Raji (cell line): ENCODE data around the gene CFAP91.

Source experiments
- POLR2A ChIP-seq: IDR thresholded peaks from 2 replicates; pipeline ENCODE4 v1.6.1; 2011; ENCODE audit warnings: low read depth, low read length, control low read depth; ENCODE audit not compliant: insufficient read depth

The CFAP91 gene

GRCh38 chr3:119748991-119749390 is 46.2 kb downstream of the CFAP91 start:
- TF ChIP-seq POLR2A: no peak

DNA sequence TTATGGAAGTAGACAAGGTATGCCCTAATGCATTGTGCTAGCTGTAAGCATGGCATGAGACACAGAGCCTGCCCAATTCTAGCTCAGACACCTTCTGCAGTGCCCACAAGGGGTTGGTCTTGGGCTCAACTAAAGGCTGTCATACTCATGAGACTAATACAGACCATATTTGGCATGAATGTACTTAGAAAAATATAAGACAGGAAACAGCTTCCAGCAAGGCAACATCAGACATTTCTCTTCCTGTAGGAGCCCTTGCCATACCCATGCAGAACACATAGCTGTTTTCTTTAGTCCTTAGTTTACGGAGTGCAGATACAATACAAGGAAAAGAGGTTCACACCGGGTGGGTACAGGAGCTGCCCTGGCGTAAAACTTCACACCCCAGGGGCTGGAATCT is 48.6 kb downstream of the CFAP91 start:
- TF ChIP-seq POLR2A: no peak
